GM19099 (cell line): ENCODE measurements around the gene GABRB1.

ENCODE experiments used
- POLR2A ChIP-seq: IDR thresholded peaks from 3 replicates; pipeline ENCODE4 v1.6.1; 2011; ENCODE audit warnings: low read depth; ENCODE audit not compliant: insufficient read length; ENCODE audit errors: extremely low read depth

Gene GABRB1

DNA sequence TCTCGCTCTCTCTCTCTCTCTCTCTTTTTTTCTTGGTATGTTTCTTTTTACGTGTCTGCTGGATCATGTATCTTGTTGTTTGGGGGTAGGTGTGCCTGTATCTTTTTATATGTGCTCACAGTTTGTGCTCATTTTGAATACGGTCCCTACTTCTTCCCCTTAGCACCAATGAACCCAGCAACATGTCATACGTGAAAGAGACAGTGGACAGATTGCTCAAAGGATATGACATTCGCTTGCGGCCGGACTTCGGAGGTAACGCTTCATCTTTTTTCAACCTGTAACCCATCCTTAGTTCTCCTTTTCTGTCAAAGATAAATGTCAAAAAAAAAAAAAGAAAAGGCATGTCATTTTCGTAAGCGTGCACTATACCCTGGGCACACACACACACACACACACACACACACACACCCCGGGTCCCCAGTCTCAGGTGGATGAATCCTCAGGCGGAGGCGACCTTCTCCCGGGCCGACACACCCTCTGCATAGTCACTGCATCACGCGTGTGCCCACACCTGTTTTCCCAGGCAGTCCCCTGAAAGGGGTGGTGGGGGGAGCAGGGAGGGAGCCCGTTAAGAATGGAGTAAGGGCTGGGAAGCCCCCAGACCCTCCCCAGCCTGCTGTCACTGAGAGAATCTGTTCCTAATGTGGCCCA lies 511 bp downstream of the GABRB1 start:
- TF ChIP-seq POLR2A = no peak

- no peak for TF ChIP-seq POLR2A
Observed at GRCh38 chr4:47032405-47033106, 1.2 kb downstream of the GABRB1 start.

DNA sequence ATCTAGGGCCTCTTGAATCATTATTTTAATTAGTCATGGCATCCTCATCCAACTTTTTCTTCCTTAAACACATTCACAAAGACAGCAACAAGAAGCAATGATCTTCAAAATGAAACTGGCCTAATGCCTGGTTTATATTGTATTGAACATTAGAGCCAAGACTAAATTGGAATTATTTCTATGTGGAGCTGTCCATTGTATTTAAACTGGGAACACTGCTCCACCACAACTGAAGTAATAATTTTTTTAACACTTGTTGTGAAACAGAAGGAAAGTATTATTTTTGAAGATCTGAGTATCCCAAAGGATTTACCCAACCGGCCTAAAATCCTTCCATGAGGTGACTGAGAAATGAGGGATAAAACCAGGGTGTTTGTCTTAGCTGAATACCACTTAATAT lies 6.9 kb downstream of the GABRB1 start:
- no peak for TF ChIP-seq POLR2A

GRCh38 chr4:47040828-47041227 lies 9.5 kb downstream of the GABRB1 start:
- no peak for TF ChIP-seq POLR2A

DNA sequence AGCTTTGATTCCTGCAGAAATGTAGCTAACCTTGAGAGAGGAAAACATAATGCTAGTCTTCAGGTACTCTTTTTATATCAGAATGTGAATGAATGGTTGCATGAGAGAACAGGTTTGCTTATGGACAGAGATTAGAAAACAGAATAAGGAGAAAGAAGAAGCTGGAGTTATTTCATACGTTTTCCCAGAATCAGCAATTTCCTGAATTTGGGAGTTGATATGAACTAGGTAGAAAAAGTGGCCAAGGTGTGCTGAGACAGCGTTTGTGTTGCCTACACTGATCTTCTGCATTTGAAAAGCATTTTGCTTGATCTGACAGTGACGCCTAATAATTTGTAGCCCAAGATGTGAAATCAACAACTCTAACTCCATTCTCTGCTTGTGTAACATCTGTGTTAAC lies 12.5 kb downstream of the GABRB1 start:
- no peak for TF ChIP-seq POLR2A

DNA sequence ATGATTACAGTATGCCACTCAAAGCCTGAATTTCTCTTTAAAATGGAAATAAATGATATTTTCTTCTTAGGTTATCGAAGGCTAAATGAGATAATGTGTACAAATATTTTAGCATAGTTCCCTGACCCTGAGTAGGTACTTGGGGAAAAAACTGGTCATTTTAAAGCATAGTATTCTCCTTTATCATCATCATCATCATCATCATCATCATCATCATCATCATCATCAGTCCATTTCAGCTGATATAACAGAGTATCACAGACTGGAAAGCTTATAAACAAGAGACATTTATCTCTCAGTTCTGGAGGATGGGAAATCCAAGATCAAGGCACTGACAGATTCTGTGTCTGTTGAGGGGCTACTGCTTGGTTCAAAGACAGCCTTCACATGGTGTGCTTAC lies 13.9 kb downstream of the GABRB1 start:
- TF ChIP-seq POLR2A = no peak

DNA sequence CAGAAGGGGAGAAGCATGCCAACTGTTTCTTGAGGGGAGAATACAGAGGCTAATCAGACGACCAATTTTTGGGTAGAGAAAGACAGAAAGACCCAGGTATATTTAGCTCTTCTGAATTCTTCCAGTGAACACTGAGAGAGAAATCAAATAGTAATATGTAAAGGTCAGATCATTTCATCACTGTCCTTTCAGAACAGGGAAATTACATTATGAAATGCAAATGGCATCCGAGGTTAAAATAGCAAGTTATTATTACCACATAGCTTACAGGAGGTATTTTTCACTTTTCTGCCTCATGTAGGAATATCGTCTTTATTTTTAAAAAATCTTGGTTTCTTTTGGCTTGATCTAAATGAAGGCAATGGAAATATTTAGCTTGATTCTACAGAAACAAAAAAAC lies 18.0 kb downstream of the GABRB1 start:
- TF ChIP-seq POLR2A = no peak

DNA sequence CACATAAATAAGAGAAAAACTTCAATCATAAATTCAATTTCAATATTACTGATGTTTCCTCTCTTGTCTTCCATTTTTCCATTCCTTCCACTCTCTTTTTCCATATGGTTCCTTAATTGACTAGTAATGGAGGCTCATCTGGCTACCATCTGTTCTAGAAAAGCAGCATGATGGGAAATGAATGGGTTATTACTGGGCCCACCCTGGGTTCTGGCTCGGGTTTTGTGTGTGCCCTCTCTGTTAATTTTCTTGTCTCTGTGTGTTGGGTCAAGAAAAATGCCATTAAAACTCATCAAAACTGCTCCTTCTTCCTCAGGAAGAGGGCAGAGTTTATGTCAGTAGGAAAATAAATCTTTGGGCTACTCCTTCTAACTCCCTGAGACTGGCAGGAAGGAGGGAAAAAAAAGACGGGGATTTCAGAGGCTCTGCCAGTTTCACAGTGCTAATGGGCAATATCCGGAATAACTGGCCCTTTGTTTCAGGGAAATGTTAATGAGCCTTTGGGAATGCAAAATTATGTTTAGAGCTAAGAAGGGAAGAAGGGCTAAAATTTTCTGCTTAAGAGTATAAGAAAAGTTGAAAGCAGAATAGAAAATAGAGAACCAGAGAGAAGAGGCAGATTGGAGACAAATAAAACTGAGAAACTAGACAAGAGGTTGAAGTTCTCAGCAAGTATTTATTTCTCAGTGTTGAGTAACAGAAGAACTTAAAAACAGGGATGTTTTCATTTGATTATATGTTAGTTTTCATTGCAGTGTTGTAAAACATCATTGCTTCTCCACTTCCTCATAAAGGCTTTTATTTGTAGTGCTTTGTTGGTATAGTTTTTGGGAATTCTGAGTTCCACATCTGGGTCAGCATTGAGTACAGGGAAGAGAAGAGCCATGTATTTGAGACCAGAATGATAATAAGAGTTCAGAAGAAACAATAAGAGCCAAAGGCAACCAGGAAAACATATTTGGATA lies 19.7 kb downstream of the GABRB1 start:
- no peak for TF ChIP-seq POLR2A

DNA sequence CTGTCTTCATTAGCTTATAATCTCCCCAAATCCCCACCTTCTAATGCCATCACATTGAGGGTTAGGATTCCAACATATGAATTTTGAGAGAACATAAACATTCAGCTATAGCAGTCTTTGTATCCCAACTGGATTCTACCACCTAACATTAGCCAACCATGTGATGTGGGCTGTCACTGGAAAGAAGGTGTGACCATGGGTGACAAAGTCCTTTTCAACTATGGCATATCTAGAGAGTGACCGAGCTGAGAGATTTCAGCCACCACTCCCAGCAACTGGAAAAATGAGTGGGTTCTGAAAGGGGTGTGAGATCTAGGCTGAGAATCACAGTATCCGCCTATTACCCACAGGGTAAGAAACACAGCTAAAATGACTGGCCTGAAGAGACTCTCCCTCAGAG lies 22.1 kb downstream of the GABRB1 start:
- TF ChIP-seq POLR2A = no peak

DNA sequence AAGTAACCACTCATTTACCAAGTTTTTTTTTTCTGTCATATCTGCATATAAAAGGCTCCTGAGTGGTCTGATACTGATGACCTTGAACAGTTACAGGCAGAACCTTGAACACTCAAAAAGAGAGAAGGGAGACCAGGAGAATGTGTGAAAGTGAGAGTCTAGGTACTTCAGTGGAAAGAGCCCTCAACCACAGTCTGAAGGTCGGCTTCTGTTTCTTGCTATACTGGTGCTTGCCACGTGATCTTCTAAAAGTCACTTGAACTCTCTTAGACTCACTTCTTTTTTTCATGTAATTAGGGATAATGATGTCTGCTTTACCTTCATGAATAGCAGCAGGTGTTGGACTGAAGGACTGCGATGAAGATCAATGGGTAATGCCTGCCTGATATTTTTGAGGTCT lies 22.8 kb downstream of the GABRB1 start:
- no peak for TF ChIP-seq POLR2A

- no peak for TF ChIP-seq POLR2A
Observed at GRCh38 chr4:47057991-47058390, 26.6 kb downstream of the GABRB1 start.

- no peak for TF ChIP-seq POLR2A
Observed at GRCh38 chr4:47060561-47060960, 29.2 kb downstream of the GABRB1 start.

- TF ChIP-seq POLR2A = no peak
Observed at GRCh38 chr4:47061435-47061834, 30.1 kb downstream of the GABRB1 start.

- TF ChIP-seq POLR2A = no peak
Observed at GRCh38 chr4:47065051-47065481, 33.7 kb downstream of the GABRB1 start.

DNA sequence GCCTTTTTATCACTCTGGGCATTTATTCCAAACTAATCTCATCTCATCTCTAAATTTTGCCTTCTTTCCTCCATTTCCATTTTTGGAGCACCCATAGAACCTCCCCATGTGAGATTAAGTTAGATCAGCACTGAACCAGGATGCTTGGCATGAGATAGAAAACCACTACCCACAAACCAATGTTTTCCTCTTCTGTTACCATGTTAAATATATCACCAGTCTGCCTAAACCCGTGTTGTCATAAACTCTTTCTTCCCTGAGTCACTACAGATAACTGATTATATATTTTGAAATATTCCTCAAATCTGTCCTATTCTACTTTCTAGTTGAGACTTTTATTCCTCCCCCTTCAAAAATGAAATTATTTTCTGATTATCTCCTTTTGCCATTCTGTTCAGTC lies 37.6 kb downstream of the GABRB1 start:
- TF ChIP-seq POLR2A = no peak
